Neural cell (in vitro differentiated cells): ENCODE data around the gene NCK1. TPM values are rescaled to one million over a fixed set of nuclear protein-coding genes. Genes with fewer than 3 reads are reported as not detected.

Experiments used
- H2AFZ ChIP-seq: fragments of 200-600, 300-800 bp; sonication (generic), shearing (Covaris generic); 2 replicates; pipeline ENCODE4 v1.6.0; 2014; ENCODE audit warnings: low read depth, mild to moderate bottlenecking, antibody characterized with exemption, low read length, moderate library complexity
- H3F3A ChIP-seq: fragments of 200-600 bp; shearing (Covaris generic); 2 replicates; pipeline ENCODE4 v1.6.1; 2016; ENCODE audit warnings: mild to moderate bottlenecking, moderate library complexity, mixed read lengths, antibody characterized with exemption, low read length; ENCODE audit not compliant: insufficient read depth, poor library complexity, severe bottlenecking
- H3K27ac ChIP-seq: fragments of 200-600, 300-800 bp; sonication (generic), shearing (Covaris generic); 2 replicates; pipeline ENCODE4 v1.5.1; 2014; ENCODE audit warnings: mild to moderate bottlenecking, low read length, moderate library complexity
- H3K27me3 ChIP-seq: fragments of 300-800, 200-600 bp; sonication (generic), shearing (Covaris generic); 2 replicates; pipeline ENCODE4 v1.6.0; 2014; ENCODE audit warnings: mild to moderate bottlenecking, low read depth, low read length, moderate library complexity; ENCODE audit not compliant: insufficient read depth
- H3K36me3 ChIP-seq: fragments of 300-800, 200-600 bp; sonication (generic), shearing (Covaris generic); 2 replicates; pipeline ENCODE4 v1.5.1; 2014; ENCODE audit warnings: mild to moderate bottlenecking, antibody characterized with exemption, low read length, moderate library complexity; ENCODE audit not compliant: insufficient read depth
- H3K4me2 ChIP-seq: fragments of 300-800, 200-600 bp; sonication (generic), shearing (Covaris generic); 2 replicates; pipeline ENCODE4 v1.6.0; 2014; ENCODE audit warnings: mild to moderate bottlenecking, low read length
- H3K4me3 ChIP-seq: fragments of 300-800, 200-600 bp; sonication (generic), shearing (Covaris generic); 2 replicates; pipeline ENCODE4 v1.5.1; 2014; ENCODE audit warnings: mild to moderate bottlenecking, low read length, moderate library complexity
- H3K79me2 ChIP-seq: fragments of 200-600 bp; shearing (Covaris generic); replicated peaks from 2 replicates; pipeline ENCODE4 v1.6.0; 2014; ENCODE audit warnings: mild to moderate bottlenecking, low read length, moderate library complexity; ENCODE audit not compliant: insufficient read depth
- H3K9ac ChIP-seq: fragments of 300-800, 200-600 bp; sonication (generic), shearing (Covaris generic); 2 replicates; pipeline ENCODE4 v1.6.1; 2016; ENCODE audit warnings: mild to moderate bottlenecking, low read length, mixed read lengths
- H3K9me2 ChIP-seq: fragments of 200-600 bp; shearing (Covaris generic); 2 replicates; pipeline ENCODE4 v1.6.1; 2016; ENCODE audit warnings: mild to moderate bottlenecking, low read length, mixed read lengths; ENCODE audit not compliant: insufficient read depth
- H3K9me3 ChIP-seq: fragments of 200-600, 300-800 bp; sonication (generic), shearing (Covaris generic); 2 replicates; pipeline ENCODE4 v1.6.1; 2016; ENCODE audit warnings: mild to moderate bottlenecking, mixed run types, low read length, moderate library complexity, mixed read lengths
- H4K20me1 ChIP-seq: fragments of 200-600 bp; shearing (Covaris generic); 2 replicates; pipeline ENCODE4 v1.6.1; 2016; ENCODE audit warnings: mild to moderate bottlenecking, mixed run types; ENCODE audit not compliant: insufficient read depth
- CTCF ChIP-seq: fragments of 450-650 bp; IDR thresholded peaks from 2 replicates; pipeline ENCODE4 v1.5.1; 2014; ENCODE audit warnings: antibody characterized with exemption, mild to moderate bottlenecking, moderate library complexity; ENCODE audit not compliant: poor library complexity, severe bottlenecking
- EP300 ChIP-seq: fragments of 450-650 bp; conservative IDR thresholded peaks from 2 replicates; pipeline ENCODE4 v1.6.1; 2014; ENCODE audit warnings: antibody characterized with exemption, mild to moderate bottlenecking, moderate library complexity; ENCODE audit not compliant: poor library complexity, severe bottlenecking
- EZH2 ChIP-seq: fragments of 200-600, 300-800 bp; shearing (Covaris generic), sonication (generic); IDR thresholded peaks from 2 replicates; pipeline ENCODE4 v1.6.1; 2014; ENCODE audit warnings: antibody characterized with exemption, low read length, borderline replicate concordance, mild to moderate bottlenecking; ENCODE audit not compliant: insufficient read depth, poor library complexity, severe bottlenecking
- MXI1 ChIP-seq: fragments of 450-650 bp; conservative IDR thresholded peaks from 2 replicates; pipeline ENCODE4 v1.6.1; 2014; ENCODE audit warnings: antibody characterized with exemption, mild to moderate bottlenecking; ENCODE audit not compliant: poor library complexity, severe bottlenecking
- POLR2AphosphoS5 ChIP-seq: IDR thresholded peaks from 2 replicates; pipeline ENCODE4 v1.6.1; 2012
- RAD21 ChIP-seq: fragments of 450-650 bp; conservative IDR thresholded peaks from 2 replicates; pipeline ENCODE4 v1.6.1; 2014; ENCODE audit warnings: antibody characterized with exemption, mild to moderate bottlenecking, moderate library complexity
- REST ChIP-seq: IDR thresholded peaks from 2 replicates; pipeline ENCODE4 v1.6.1; 2012; ENCODE audit warnings: borderline replicate concordance
- SMC3 ChIP-seq: fragments of 450-650 bp; conservative IDR thresholded peaks from 2 replicates; pipeline ENCODE4 v1.6.1; 2014; ENCODE audit warnings: antibody characterized with exemption, mild to moderate bottlenecking, moderate library complexity; ENCODE audit not compliant: poor library complexity
- TAF1 ChIP-seq: IDR thresholded peaks from 2 replicates; pipeline ENCODE4 v1.6.1; 2012; ENCODE audit warnings: low read depth
- polyA plus RNA-seq: library from polyadenylated mRNA; depleted of rRNA; stranded (reverse); fragments of >200 nt; gene quantifications from 2 replicates; pipeline ENCODE4 v1.2.3, GENCODE V29; 2014

NCK1 gene
- polyA plus RNA-seq, 1 donor from 2014 or later, result 21.5 TPM

- Histone ChIP-seq H3K27ac (no peak overlapping the region), H3K36me3 (no peaks in the 10 kb centered on the region), H3K9ac (no peak overlapping the region), H3K79me2 (no peaks in the 10 kb centered on the region), H3K27me3 (no peaks in the 10 kb centered on the region), H2AFZ (no peak overlapping the region), H3K4me3 (no peak overlapping the region), H3K4me2 (no peak overlapping the region), H3K9me2 (no peaks in the 10 kb centered on the region), H3F3A (no peaks in the 10 kb centered on the region), H3K9me3 (no peaks in the 10 kb centered on the region), H4K20me1 (no peaks in the 10 kb centered on the region)
- no peak for TF ChIP-seq REST
- TF ChIP-seq EZH2, result no peak
- TF ChIP-seq SMC3, result no peak
- no peak for TF ChIP-seq CTCF
- no peak for TF ChIP-seq MXI1
- TF ChIP-seq TAF1, result no peak
- no peak for TF ChIP-seq RAD21
- TF ChIP-seq POLR2AphosphoS5, result no peak
- TF ChIP-seq EP300, result no peak
Measured at GRCh38 chr3:136995652-136996051, 133.6 kb downstream of the NCK1 start.

Other genes with a start within 250 kb of the NCK1 start
- 29.7 and 30.8 TPM in 2 replicates for gene STAG1, start 109.8 kb upstream of the NCK1 start, polyA plus RNA-seq
- gene SLC35G2, start 43.1 kb upstream of the NCK1 start, polyA plus RNA-seq, result 3.7 and 6.8 TPM in 2 replicates
- 2.0 and 3.0 TPM in 2 replicates for gene IL20RB, start 95.8 kb downstream of the NCK1 start, polyA plus RNA-seq